Measurements from ENCODE around the gene RPS6KA3.

Gene RPS6KA3

GRCh38 chrX:20294284-20294683 is 27.6 kb upstream of the RPS6KA3 start:
- TF ChIP-seq ZFP3 (CRISPR knock-in tag; IDR thresholded peaks at IDR 0.05) (no peak), OSR1 (CRISPR knock-in tag; IDR thresholded peaks at IDR 0.05) (no peak), TOX (CRISPR knock-in tag; IDR thresholded peaks at IDR 0.05; ENCODE audit: borderline replicate concordance) (no peak), ESRRG (CRISPR knock-in tag; IDR thresholded peaks at IDR 0.05) (no peak), RARB (CRISPR knock-in tag; IDR thresholded peaks at IDR 0.05) (no peak), PATZ1 (CRISPR knock-in tag; IDR thresholded peaks at IDR 0.05; ENCODE audit: borderline replicate concordance) (no peak), CSDC2 (CRISPR knock-in tag; IDR thresholded peaks at IDR 0.05) (no peak), SNAI2 (CRISPR knock-in tag; IDR thresholded peaks at IDR 0.05) (no peak), ISL1 (CRISPR knock-in tag; IDR thresholded peaks at IDR 0.05) (no peak), PPARA (CRISPR knock-in tag; IDR thresholded peaks at IDR 0.05; ENCODE audit: borderline replicate concordance) (no peak), ZFP30 (CRISPR knock-in tag; IDR thresholded peaks at IDR 0.05) (no peak), BACH2 (CRISPR knock-in tag; IDR thresholded peaks at IDR 0.05; ENCODE audit: borderline replicate concordance) (no peak), ZC3H10 (CRISPR knock-in tag; IDR thresholded peaks at IDR 0.05) (no peak), ZNF70 (CRISPR knock-in tag; IDR thresholded peaks at IDR 0.05) (no peak)
- ATAC-seq = no peak

- peak; percentile 57 for ATAC-seq
Observed at GRCh38 chrX:20285511-20285910, 18.8 kb upstream of the RPS6KA3 start.

More at GRCh38 chrX:20285511-20285910, 18.8 kb upstream of the RPS6KA3 start:
- no peak for TF ChIP-seq BACH2 (CRISPR knock-in tag; IDR thresholded peaks at IDR 0.05; ENCODE audit: borderline replicate concordance)
- TF ChIP-seq RARB (CRISPR knock-in tag; IDR thresholded peaks at IDR 0.05) = no peak
- TF ChIP-seq POU6F1 (CRISPR knock-in tag; IDR thresholded peaks at IDR 0.05; ENCODE audit: borderline replicate concordance, low read depth) = no peak
- no peak for TF ChIP-seq ESRRG (CRISPR knock-in tag; IDR thresholded peaks at IDR 0.05)
- TF ChIP-seq CSDC2 (CRISPR knock-in tag; IDR thresholded peaks at IDR 0.05) = no peak
- no peak for TF ChIP-seq TSHZ2 (CRISPR knock-in tag; IDR thresholded peaks at IDR 0.05)
- no peak for TF ChIP-seq ARNTL (CRISPR knock-in tag; IDR thresholded peaks at IDR 0.05; ENCODE audit: borderline replicate concordance, low read depth)
- no peak for TF ChIP-seq SNAI2 (CRISPR knock-in tag; IDR thresholded peaks at IDR 0.05)
- TF ChIP-seq CREB5 (CRISPR knock-in tag; IDR thresholded peaks at IDR 0.05; ENCODE audit: low read depth) = no peak
- TF ChIP-seq ZFP3 (CRISPR knock-in tag; IDR thresholded peaks at IDR 0.05) = no peak
- TF ChIP-seq ZC3H10 (CRISPR knock-in tag; IDR thresholded peaks at IDR 0.05) = no peak
- TF ChIP-seq ZNF565 (CRISPR knock-in tag; conservative IDR thresholded peaks at IDR 0.05; ENCODE audit: low read depth) = no peak
- no peak for TF ChIP-seq TCF4 (CRISPR knock-in tag; IDR thresholded peaks at IDR 0.05; ENCODE audit: borderline replicate concordance)
- TF ChIP-seq ZNF8 (CRISPR knock-in tag; IDR thresholded peaks at IDR 0.05) = no peak
- no peak for TF ChIP-seq ZFP30 (CRISPR knock-in tag; IDR thresholded peaks at IDR 0.05)
- TF ChIP-seq CSRNP3 (CRISPR knock-in tag; IDR thresholded peaks at IDR 0.05) = no peak
- TF ChIP-seq ZNF70 (CRISPR knock-in tag; IDR thresholded peaks at IDR 0.05) = no peak
- no peak for TF ChIP-seq PPARA (CRISPR knock-in tag; IDR thresholded peaks at IDR 0.05; ENCODE audit: borderline replicate concordance)
